ENCODE results near the gene TRIM72. TPM values are rescaled to one million over a fixed set of nuclear protein-coding genes. Genes with fewer than 3 reads are reported as not detected.
A peak's percentile ranks its signal among the peaks of the same experiment; 100 is the strongest.
"Not testable (repeated sequence)": the region's sequence is repeated elsewhere in the genome, so short reads cannot be mapped to it uniquely, and the experiment has no call there.

The TRIM72 gene
- total RNA-seq (2021) (0.09 TPM in 1 of 2 replicates, not detected in the other), Bru-seq, nascent RNA (percentile 7 among the genes with signal in this experiment), BruChase-seq, experiment 1, labeled RNA remaining after a 2-hour chase (percentile 10 among the genes with signal in this experiment), BruChase-seq, experiment 2, labeled RNA remaining after a 6-hour chase (percentile 30 among the genes with signal in this experiment)
- long read RNA-seq, result 0 reads

GRCh38 chr16:31213877-31214707 is at the start of gene TRIM72:
Gene TRIM72, plus strand, starts transcription at chr16:31214119. Its CDS starts 620 bp downstream, at chr16:31214739.
- ChIA-PET POLR2A (ENCODE audit: unreplicated experiment) (interaction anchor here (0.7 kb wide), 1 partner anchor 659 kb away, joined by 4 read pairs; no protein-coding TSS in a partner anchor), CTCF (interaction anchor here (0.6 kb wide), 1 partner anchor 370 kb away, joined by 3 read pairs; no protein-coding TSS in a partner anchor)
- H3F3A ChIP-seq (ENCODE audit: insufficient read depth, low read depth), result no peaks in the 10 kb centered on the region
- BruUV-seq (replicated peaks), result no TSS peak
- no peaks in the 10 kb centered on the region for H3K36me3 ChIP-seq (ENCODE audit: low read depth)
- no peak within 1 kb of the TSS for H2AFZ ChIP-seq
- intact Hi-C loops (cut with micrococcal nuclease; ENCODE audit: unreplicated experiment), result no loop called here
- H3K4me2 ChIP-seq, result peak within 1 kb of the TSS; percentile 97; the same call in 1 of the 2 replicates
- no peaks in the 10 kb centered on the region for H3K9me2 ChIP-seq (ENCODE audit: insufficient read depth)
- H3K27me3 ChIP-seq (ENCODE audit: insufficient read depth, low read depth), result peaks cover 20% of the 10 kb centered on the region
- H3K4me3 ChIP-seq, result no peak within 1 kb of the TSS
- no peaks in the 10 kb centered on the region for H3K79me2 ChIP-seq (ENCODE audit: low read depth)
- no peak within 1 kb of the TSS for H3K27ac ChIP-seq
- DNase-seq, result no peak
- no peaks in the 10 kb centered on the region for H3K9me3 ChIP-seq (ENCODE audit: insufficient read depth, low read depth)
- no peaks in the 10 kb centered on the region for H4K20me1 ChIP-seq (ENCODE audit: insufficient read depth)
- TF ChIP-seq EZH2 (IDR thresholded peaks at IDR 0.05; ENCODE audit: low read depth), result no peak
- no peak for TF ChIP-seq CTCF (conservative IDR thresholded peaks at IDR 0.05)
- H3K4me1 ChIP-seq (replicated peaks; ENCODE audit: insufficient read depth), result peaks cover 10% of the 10 kb centered on the region

- H3K9me3 ChIP-seq (ENCODE audit: insufficient read depth, low read depth), result no peaks in the 10 kb centered on the region
- H3K4me2 ChIP-seq, result no peak overlapping the region
- H4K20me1 ChIP-seq (ENCODE audit: insufficient read depth), result no peaks in the 10 kb centered on the region
- H3K79me2 ChIP-seq (ENCODE audit: low read depth), result no peaks in the 10 kb centered on the region
- no peak overlapping the region for H3K4me3 ChIP-seq
- no peaks in the 10 kb centered on the region for H3K27me3 ChIP-seq (ENCODE audit: insufficient read depth, low read depth)
- H3K27ac ChIP-seq, result no peak overlapping the region
- H3F3A ChIP-seq (ENCODE audit: insufficient read depth, low read depth), result peaks cover 21% of the 10 kb centered on the region; the same call in 1 of the 2 replicates
- no peak overlapping the region for H2AFZ ChIP-seq
- peaks cover 25% of the 10 kb centered on the region for H3K4me1 ChIP-seq (replicated peaks; ENCODE audit: insufficient read depth)
- BruUV-seq (replicated peaks), result no TSS peak
- POLR2A ChIA-PET (ENCODE audit: unreplicated experiment), result no interaction called here
- intact Hi-C loops (cut with micrococcal nuclease; ENCODE audit: unreplicated experiment), result no loop called here
- TF ChIP-seq EZH2 (IDR thresholded peaks at IDR 0.05; ENCODE audit: low read depth) (no peak), CTCF (conservative IDR thresholded peaks at IDR 0.05) (no peak)
- DNase-seq, result no peak
- CTCF ChIA-PET, result no interaction called here
- no peaks in the 10 kb centered on the region for H3K36me3 ChIP-seq (ENCODE audit: low read depth)
- no peaks in the 10 kb centered on the region for H3K9me2 ChIP-seq (ENCODE audit: insufficient read depth)
These were observed 46.6 kb upstream of the TRIM72 start for GRCh38 chr16:31167315-31167714.

DNA sequence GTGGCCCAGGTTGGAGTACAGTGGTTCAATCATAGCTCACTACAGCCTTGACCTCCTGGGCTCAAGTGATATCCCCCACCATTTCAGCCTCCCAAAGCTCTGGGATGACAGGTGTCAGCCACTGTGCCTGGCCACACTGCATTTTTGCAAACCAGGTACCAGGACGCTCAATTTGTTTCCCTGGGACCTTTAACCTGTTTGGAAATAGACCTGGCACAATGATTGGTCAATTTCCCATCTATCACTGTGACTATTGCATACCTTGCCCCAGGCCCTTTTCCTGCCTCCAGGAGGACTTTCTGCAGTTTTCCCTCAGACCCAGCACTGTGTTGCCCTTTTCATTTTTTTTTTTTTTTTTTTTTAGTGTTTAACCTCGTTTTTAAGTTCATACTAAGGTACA is 45.1 kb upstream of the TRIM72 start:
- Histone ChIP-seq H3K9me3 (ENCODE audit: insufficient read depth, low read depth) (no peaks in the 10 kb centered on the region), H3K9me2 (ENCODE audit: insufficient read depth) (no peaks in the 10 kb centered on the region), H3K79me2 (ENCODE audit: low read depth) (no peaks in the 10 kb centered on the region), H3K27me3 (ENCODE audit: insufficient read depth, low read depth) (no peaks in the 10 kb centered on the region), H3K4me3 (no peak overlapping the region), H3K4me1 (replicated peaks; ENCODE audit: insufficient read depth) (peaks cover 25% of the 10 kb centered on the region), H3F3A (ENCODE audit: insufficient read depth, low read depth) (peaks cover 21% of the 10 kb centered on the region; the same call in 1 of the 2 replicates), H2AFZ (no peak overlapping the region), H3K36me3 (ENCODE audit: low read depth) (no peaks in the 10 kb centered on the region), H3K4me2 (peak overlapping the region; percentile 11; the same call in 1 of the 2 replicates), H4K20me1 (ENCODE audit: insufficient read depth) (no peaks in the 10 kb centered on the region), H3K27ac (no peak overlapping the region)
- POLR2A ChIA-PET (ENCODE audit: unreplicated experiment), result no interaction called here
- DNase-seq, result peak; percentile 61 to 87
- intact Hi-C loops (cut with micrococcal nuclease; ENCODE audit: unreplicated experiment), result no loop called here
- no TSS peak for BruUV-seq (replicated peaks)
- no peak for TF ChIP-seq EZH2 (IDR thresholded peaks at IDR 0.05; ENCODE audit: low read depth)
- TF ChIP-seq CTCF (conservative IDR thresholded peaks at IDR 0.05), result no peak
- CTCF ChIA-PET, result no interaction called here

DNA sequence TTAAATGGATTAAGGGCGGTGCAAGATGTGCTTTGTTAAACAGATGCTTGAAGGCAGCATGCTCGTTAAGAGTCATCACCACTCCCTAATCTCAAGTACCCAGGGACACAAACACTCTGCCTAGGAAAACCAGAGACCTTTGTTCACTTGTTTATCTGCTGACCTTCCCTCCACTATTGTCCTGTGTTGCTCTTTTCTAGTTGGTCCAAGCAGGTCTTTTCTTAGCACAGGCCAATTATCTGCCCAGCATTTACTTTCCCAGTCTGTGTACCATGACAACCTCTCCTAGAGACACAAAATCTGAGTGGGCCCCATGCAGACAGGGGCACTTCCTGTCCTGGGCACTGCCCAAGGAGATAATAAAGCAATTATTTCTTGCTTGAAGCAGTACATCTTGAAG is 43.9 kb upstream of the TRIM72 start:
- H2AFZ ChIP-seq; H4K20me1 ChIP-seq (ENCODE audit: insufficient read depth); H3K36me3 ChIP-seq (ENCODE audit: low read depth); H3K4me3 ChIP-seq; CTCF ChIA-PET; DNase-seq; H3K27ac ChIP-seq; intact Hi-C loops (cut with micrococcal nuclease; ENCODE audit: unreplicated experiment); H3K4me2 ChIP-seq; H3K27me3 ChIP-seq (ENCODE audit: insufficient read depth, low read depth); H3K79me2 ChIP-seq (ENCODE audit: low read depth); H3K9me3 ChIP-seq (ENCODE audit: insufficient read depth, low read depth); BruUV-seq (replicated peaks); POLR2A ChIA-PET (ENCODE audit: unreplicated experiment); H3K9me2 ChIP-seq (ENCODE audit: insufficient read depth): not testable (repeated sequence)
- Histone ChIP-seq H3F3A (ENCODE audit: insufficient read depth, low read depth) (peaks cover 21% of the 10 kb centered on the region; the same call in 1 of the 2 replicates), H3K4me1 (replicated peaks; ENCODE audit: insufficient read depth) (peaks cover 25% of the 10 kb centered on the region)
